Putamen (tissue), 1 donor: ENCODE results near the gene MAPT.
"Not testable (repeated sequence)": the region's sequence is repeated elsewhere in the genome, so short reads cannot be mapped to it uniquely, and the experiment has no call there.

ENCODE experiments used
- DNase-seq: peaks from one replicate; pipeline ENCODE4 v3.0.0-alpha.2; 2016; ENCODE audit warnings: low spot score

MAPT gene

GRCh38 chr17:45953561-45953960 lies 59.2 kb downstream of the MAPT start:
- no peak for DNase-seq

DNA sequence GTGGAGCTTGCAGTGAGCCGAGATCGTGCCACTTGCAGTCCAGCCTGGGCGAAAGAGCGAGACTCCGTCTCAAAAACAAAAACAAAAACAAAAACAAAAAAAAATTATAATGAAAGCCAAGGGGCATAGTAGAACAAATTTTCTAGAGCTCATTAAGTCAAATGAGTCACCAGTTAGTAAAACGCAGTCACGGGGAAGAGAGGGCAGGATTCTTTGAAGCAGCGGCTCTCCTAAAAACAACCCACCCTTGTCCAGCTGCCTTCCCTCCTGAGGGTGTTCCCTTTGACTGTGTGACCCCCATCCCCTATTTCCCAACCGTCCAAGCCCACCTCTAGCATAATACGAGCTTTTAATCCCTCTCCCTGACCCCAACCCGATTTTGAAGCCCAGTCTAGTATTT lies 60.6 kb downstream of the MAPT start:
- no peak for DNase-seq

GRCh38 chr17:45955326-45955725 lies 61.0 kb downstream of the MAPT start:
- no peak for DNase-seq

DNA sequence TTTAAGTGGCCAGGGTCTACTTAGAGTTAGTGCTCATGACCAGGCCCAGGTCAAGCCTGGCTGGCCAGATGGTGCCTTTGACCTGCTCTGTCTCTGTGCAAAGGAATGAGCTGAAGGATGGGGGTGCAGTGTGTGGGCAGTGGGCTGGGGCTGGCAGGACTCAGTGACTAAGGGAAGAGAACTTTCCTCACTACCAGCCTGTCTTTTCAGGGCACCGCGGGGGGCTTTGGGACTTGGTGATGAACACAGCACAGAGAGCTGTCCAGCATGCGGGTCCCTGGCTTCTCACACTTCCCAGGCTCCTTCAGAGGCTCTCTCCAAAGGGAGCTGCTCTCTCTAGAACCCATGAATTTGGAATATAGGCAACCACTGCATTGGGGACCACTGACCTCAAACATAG lies 61.7 kb downstream of the MAPT start:
- no peak for DNase-seq

DNA sequence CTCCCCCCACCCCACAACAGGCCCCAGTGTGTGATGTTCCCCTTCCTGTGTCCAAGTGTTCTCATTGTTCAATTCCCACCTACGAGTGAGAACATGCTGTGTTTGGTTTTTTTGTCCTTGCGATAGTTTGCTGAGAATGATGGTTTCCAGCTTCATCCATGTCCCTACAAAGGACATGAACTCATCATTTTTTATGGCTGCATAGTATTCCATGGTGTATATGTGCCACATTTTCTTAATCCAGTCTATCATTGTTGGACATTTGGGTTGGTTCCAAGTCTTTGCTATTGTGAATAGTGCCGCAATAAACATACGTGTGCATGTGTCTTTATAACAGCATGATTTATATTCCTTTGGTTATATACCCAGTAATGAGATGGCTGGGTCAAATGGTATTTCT lies 62.4 kb downstream of the MAPT start:
- DNase-seq = not testable (repeated sequence)

DNA sequence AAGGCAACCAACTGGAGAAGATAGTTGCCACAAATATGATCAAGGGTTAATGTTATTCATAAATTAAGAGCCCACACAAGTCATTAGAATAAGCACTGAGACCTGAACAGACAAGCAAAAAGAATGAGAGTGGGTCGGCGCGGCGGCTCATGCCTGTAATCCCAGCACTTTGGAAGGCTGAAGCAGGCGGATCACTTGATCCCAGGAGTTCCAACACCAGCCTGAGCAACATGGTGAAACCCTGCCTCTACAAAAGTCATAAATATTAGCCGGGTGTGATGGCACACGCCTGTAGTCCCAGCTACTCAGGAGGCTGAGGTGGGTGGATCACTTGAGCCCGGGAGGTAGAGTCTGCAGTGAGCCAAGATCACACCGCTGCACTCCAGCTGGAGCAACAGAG lies 64.0 kb downstream of the MAPT start:
- no peak for DNase-seq

DNA sequence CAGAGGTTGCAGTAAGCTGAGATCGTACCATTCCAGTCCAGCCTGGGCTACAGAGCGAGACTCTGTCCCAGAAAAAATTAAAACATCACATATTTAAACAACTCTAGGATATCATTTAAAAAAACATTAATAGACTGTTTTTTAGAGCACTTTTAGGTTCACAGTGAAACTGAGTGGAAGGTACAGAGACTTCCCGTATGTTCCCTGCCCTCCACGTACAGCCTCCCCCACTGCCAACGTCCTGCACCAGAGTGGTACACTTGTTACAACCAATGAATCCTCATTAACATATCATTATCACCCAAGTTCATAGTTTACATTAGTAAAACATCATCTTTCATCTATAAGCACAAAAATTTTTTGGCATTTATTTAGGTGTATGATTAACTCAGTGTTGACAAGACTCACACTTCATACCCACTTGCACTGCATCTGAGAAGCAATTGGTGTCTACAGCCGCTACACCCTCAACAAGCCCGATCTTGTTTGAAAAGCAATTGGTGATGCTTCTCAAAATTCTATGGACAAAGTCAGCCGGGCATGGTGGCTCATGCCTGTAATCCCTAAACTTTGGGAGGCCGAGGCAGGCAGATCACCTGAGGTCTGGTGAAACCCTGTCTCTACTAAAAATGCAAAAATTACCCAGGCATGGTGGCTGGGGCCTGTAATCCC lies 64.8 kb downstream of the MAPT start:
- no peak for DNase-seq

DNA sequence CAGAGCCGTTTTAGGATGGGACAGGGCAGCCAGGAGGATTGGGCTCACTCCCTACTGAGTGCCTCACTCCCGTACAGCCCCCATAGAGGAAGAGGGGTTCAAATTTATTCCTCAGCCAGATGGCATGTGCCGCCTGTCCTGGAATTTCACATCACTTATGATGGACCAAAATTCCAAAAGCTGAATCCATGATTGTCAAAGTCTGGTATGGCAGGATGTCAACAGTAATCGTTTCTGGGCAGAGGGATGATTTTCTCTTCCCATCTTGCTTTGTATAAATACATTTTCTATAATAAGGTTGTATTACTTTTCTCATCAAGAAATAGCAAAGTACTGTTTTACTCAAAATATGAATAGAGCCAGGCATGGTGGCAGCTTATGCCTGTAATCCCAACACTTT lies 66.0 kb downstream of the MAPT start:
- no peak for DNase-seq

DNA sequence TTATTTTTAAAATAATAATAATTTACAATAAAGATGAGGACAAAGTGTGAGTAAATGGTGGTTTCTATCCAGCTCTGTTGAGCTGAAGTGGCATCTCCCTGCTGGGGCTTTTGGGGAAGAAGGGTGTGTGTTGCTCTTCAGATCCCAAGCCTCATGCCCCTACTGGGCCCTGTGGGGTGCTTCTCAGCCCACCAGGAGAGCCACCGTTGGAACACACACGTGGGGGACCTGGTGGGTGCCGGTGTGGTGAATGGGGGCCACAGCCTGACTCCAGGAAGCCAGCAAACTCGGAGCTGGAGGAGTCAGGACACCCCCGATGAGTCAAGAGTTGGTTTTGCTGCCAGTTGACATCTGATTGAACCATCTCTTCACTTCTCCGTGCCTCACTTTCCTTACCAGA lies 66.9 kb downstream of the MAPT start:
- DNase-seq = no peak

DNA sequence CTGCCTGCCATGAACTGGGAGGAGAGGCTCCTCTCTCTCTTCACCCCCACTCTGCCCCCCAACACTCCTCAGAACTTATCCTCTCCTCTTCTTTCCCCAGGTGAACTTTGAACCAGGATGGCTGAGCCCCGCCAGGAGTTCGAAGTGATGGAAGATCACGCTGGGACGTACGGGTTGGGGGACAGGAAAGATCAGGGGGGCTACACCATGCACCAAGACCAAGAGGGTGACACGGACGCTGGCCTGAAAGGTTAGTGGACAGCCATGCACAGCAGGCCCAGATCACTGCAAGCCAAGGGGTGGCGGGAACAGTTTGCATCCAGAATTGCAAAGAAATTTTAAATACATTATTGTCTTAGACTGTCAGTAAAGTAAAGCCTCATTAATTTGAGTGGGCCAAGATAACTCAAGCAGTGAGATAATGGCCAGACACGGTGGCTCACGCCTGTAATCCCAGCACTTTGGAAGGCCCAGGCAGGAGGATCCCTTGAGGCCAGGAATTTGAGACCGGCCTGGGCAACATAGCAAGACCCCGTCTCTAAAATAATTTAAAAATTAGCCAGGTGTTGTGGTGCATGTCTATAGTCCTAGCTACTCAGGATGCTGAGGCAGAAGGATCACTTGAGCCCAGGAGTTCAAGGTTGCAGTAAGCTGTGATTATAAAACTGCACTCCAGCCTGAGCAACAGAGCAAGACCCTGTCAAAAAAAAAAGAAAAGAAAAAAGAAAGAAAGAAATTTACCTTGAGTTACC lies 68.0 kb downstream of the MAPT start:
- no peak for DNase-seq

GRCh38 chr17:45963283-45963682 lies 68.9 kb downstream of the MAPT start:
- DNase-seq = no peak

DNA sequence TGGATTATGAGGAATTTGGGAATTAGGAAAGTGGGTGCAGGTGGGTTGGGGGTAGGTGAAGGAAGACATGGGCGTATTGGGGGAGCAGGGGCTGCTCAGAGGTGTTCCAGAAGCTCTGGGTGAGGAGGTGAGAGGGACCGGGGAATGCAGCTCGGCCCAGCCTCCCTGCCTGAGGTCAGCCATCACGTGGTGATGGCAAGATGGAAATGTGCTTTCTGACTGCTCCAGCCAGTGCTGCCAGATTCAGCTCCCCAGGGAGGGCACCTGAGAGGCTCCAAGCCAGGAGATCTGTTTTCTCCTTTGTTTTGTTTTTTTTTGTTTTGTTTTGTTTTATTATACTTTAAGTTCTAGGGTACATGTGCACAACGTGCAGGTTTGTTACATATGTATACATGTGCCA lies 69.5 kb downstream of the MAPT start:
- no peak for DNase-seq

GRCh38 chr17:45964634-45965033 lies 70.3 kb downstream of the MAPT start:
- DNase-seq = no peak

- no peak for DNase-seq
Observed at GRCh38 chr17:45965812-45966211, 71.5 kb downstream of the MAPT start.

GRCh38 chr17:45966606-45967280 lies 72.4 kb downstream of the MAPT start:
- DNase-seq = no peak

- DNase-seq = no peak
Observed at GRCh38 chr17:45967378-45967777, 73.0 kb downstream of the MAPT start.

GRCh38 chr17:45968732-45969131 lies 74.4 kb downstream of the MAPT start:
- DNase-seq = no peak

GRCh38 chr17:45969726-45970125 lies 75.4 kb downstream of the MAPT start:
- no peak for DNase-seq

- no peak for DNase-seq
Observed at GRCh38 chr17:45970659-45971058, 76.3 kb downstream of the MAPT start.

GRCh38 chr17:45971698-45972141 lies 77.4 kb downstream of the MAPT start:
- DNase-seq = no peak

- no peak for DNase-seq
Observed at GRCh38 chr17:45972531-45972930, 78.2 kb downstream of the MAPT start.

GRCh38 chr17:45973099-45973780 lies 78.9 kb downstream of the MAPT start:
- no peak for DNase-seq
